Choroid plexus epithelial cell (primary cell): ENCODE results near the gene ANGPTL2.

ENCODE experiments used
- DNase-seq: peaks from one replicate; pipeline ENCODE4 v3.0.0-alpha.2; 2010; ENCODE audit warnings: low read depth
- H3K4me3 ChIP-seq: 2 replicates; pipeline ENCODE4 v1.5.1; 2011; ENCODE audit warnings: low read depth, mild to moderate bottlenecking, control low read depth, low read length, moderate library complexity
- TF ChIP-seq, protein P1 (sequence below): conservative IDR thresholded peaks from 2 replicates; pipeline ENCODE4 v1.5.1; 2011; ENCODE audit warnings: low read depth, mild to moderate bottlenecking, control low read depth, inconsistent platforms, low read length, moderate library complexity

ANGPTL2 gene

DNA sequence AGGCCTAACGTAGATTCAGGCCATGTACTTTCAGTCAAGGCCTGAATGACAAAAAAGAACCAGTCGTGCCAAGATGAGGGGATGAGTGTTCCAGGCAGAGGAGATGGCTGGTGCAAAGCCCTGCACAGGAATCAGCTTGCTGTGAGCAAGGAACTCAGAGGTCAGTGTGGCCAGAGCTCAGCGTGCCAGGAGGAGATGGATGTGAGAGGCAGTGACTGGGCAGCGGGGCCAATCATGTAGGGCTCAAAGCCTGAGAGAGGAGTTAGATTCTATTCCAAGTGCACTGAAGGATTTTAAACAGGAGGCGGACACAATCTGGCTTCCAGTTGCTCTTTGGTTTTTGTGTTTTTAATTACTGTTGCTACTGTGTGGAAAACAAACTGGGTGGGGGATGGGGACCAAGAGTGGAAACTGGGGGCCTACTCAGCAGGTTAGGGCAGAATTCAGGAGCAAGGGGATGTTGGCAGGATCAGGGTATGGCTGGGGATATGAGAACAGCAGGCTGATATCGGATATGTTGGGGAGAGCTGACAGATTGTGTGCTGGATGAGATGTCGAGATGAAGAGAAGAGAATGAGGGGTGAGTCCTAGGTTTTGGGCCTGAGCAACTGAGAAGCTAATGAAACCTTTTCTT lies 64.3 kb downstream of the ANGPTL2 start:
- peak; percentile 43 for DNase-seq
- H3K4me3 ChIP-seq: no peak overlapping the region
- TF ChIP-seq, protein P1, sequence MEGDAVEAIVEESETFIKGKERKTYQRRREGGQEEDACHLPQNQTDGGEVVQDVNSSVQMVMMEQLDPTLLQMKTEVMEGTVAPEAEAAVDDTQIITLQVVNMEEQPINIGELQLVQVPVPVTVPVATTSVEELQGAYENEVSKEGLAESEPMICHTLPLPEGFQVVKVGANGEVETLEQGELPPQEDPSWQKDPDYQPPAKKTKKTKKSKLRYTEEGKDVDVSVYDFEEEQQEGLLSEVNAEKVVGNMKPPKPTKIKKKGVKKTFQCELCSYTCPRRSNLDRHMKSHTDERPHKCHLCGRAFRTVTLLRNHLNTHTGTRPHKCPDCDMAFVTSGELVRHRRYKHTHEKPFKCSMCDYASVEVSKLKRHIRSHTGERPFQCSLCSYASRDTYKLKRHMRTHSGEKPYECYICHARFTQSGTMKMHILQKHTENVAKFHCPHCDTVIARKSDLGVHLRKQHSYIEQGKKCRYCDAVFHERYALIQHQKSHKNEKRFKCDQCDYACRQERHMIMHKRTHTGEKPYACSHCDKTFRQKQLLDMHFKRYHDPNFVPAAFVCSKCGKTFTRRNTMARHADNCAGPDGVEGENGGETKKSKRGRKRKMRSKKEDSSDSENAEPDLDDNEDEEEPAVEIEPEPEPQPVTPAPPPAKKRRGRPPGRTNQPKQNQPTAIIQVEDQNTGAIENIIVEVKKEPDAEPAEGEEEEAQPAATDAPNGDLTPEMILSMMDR: no peak

DNA sequence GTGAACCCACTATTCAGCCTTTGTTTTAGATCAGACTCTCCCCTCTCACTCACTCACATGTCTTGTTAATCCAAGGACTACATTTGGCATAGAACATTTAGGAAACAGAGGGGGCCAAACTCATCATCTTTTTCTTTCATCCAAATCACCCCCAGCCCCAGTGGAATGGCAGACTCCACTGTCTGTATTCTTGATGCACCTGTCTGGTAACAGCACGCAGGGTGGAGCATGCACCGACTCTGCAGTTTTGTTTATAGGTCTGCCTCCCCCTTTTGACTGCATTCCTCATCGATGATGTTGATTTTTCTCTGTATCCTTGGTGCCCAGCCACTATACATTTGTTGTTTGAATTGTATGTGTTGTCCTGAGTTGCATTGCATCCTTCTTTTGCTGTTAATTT lies 66.0 kb downstream of the ANGPTL2 start:
- no peak overlapping the region for H3K4me3 ChIP-seq
- TF ChIP-seq, protein P1: no peak
- DNase-seq: no peak

DNA sequence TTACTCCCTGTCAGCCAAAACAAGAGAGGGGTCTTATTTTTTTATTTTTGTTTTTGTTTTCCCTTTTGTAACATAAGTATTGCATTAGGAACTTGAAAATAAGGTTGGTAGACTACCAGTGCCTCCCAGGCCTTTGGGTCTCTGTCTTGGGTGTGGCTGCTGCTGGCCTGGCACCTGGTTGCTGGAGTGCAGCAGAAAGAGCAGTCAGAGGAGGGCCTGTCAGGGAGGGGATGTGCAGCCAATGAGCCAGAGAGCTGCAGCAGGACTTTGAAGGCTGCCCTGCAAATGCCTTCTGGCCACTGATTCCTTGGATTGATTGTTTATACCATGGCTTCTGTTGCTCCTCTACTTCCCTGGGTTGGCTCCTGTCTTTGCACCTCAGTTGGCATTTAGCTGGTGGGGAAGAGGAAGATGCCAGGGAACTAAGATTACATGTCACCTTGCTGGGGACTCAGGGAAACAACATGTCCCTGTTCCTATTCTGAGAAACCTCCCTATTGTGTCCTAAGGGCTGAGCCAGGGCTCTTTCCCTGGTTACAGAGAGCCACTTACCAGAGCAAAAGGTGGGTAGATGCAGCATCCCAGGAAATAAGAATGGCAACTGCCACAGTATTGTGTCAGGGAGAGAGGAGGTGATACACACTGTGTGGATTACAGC lies 66.6 kb downstream of the ANGPTL2 start:
- DNase-seq: no peak

DNA sequence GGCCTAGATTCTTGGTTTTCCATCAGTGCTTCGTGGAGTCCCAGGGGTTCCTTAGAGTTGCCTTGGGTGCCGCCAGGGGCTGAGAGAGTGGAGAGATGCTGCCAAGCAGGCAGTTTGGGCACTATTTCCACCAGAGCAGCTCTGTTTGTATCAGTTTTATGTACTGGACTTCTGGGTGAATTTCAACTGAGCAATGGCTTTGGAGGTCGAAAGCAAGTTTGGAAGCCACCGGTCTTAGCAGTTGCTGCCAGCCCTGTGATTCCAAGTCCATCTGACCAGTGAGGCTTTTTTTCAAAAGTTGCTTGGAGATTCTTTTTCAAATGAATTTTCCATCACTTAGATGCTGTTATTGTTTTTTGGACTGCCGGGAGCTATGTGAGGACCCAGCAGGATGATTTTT lies 68.5 kb downstream of the ANGPTL2 start:
- no peak overlapping the region for H3K4me3 ChIP-seq
- DNase-seq: no peak
- TF ChIP-seq, protein P1: no peak

More for the DNA sequence above, 66.6 kb downstream of the ANGPTL2 start:
- TF ChIP-seq, protein P1: no peak
- H3K4me3 ChIP-seq: no peak overlapping the region

DNA sequence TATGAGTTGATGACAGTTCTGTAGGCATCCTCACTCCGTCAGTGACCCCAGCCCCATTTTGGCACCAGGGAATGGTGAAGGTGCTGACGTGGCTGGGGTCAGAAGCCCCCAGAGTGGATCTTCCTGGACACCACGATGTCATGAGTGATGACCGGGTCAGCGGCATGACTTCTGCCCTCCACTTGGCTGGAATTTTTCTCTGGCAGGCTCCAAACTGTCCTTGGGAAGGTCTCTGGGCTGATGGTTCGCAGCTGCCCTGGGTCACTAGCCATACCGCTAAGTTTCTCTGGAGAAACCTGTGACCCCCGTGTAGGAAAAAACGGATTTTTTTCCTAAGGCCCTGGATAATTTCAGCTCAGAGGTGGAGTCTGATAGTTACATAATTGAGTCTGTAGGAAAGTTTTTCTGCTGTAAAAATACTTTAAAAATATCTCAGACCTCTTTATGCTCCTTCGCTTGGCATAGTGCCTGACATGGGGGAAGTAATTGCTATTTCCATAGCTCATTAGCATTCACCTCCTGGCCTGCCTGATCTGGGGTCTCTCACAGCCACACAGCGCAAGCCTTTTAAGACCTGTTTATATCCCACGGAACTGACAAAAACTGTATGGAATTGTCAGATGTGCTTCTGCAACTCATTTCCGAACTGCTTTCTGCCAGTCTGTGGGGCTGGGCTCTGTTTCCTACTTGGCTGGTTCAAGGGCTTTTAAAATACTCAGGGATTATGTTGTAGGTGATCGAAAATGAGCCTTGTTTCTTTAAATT lies 69.2 kb downstream of the ANGPTL2 start:
- no peak for DNase-seq
- TF ChIP-seq, protein P1: no peak
- no peak overlapping the region for H3K4me3 ChIP-seq

DNA sequence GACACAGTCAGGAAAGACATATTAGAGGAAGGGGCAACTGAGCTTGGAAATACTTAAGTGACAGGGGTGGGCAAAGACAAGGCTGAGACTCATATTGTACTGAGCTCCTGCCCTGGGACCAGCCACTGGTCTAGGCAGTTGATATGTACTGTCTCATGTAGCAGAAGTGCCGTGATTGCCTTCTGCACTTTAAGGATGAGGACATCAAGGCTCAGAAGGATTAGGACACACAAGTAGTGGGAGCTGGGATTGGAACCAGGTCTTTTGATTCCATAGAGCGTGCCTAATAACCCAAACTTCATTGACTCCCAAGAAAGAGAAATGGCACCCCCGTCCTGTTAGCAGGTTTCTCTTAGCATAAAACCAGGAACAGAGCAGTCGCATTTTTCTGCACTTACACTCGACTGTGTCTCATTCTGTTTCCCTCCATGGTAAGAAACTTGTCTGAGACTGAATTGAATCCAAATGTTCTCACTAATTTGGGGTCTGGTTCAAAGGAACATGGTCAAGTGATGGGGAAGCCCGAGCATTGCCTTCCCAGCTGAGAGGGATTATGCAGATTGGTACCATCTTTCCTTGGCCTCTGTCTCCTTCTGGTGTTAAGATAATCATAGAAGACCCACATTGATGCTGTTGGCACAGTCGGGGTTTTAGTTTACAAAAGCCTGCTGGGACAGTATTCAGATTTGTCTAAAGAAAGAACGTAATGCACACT lies 70.4 kb downstream of the ANGPTL2 start:
- TF ChIP-seq, protein P1: no peak
- H3K4me3 ChIP-seq: no peak overlapping the region
- no peak for DNase-seq
